Mammary epithelial cell (primary cell): ENCODE measurements around the gene SCN10A.

Experiments
- CTCF ChIP-seq, 2 donors: IDR thresholded peaks in 1 of 2; conservative IDR thresholded peaks in 1 of 2; 2 replicates each; pipeline ENCODE4 v1.5.1; 2011 to 2012; ENCODE audit warnings: inconsistent platforms in 2 of 2, low read length in 2 of 2, mild to moderate bottlenecking in 2 of 2, control low read depth in 1 of 2, low read depth in 1 of 2; ENCODE audit not compliant: insufficient read depth in 1 of 2; ENCODE audit errors: extremely low read depth in 1 of 2
- EZH2 ChIP-seq: IDR thresholded peaks from 2 replicates; pipeline ENCODE4 v1.6.1; 2012; ENCODE audit warnings: low read length, inconsistent platforms, borderline replicate concordance

- TF ChIP-seq CTCF (conservative IDR thresholded peaks at IDR 0.05 in 1 of 2, IDR thresholded peaks at IDR 0.05 in 1 of 2; ENCODE audit: extremely low read depth in 1 of 2, insufficient read depth in 1 of 2, low read depth in 1 of 2, low read length in 2 of 2) (no peak), EZH2 (no peak)
Observed at GRCh38 chr3:38687321-38687720, 128.7 kb downstream of the SCN10A start.
